Activated naive CD4-positive, alpha-beta T cell (primary cell): ENCODE measurements around the gene SLC9A8.
"Not testable (repeated sequence)": the region's sequence is repeated elsewhere in the genome, so short reads cannot be mapped to it uniquely, and the experiment has no call there.

ENCODE experiments used
- DNase-seq, 4 experiments: peaks; one replicate each; lab custom pipeline; 2025; lab: John Stamatoyannopoulos, UW

Gene SLC9A8

GRCh38 chr20:49893242-49894072, 80.8 kb downstream of the SLC9A8 start:
- DNase-seq, result no peak

- no peak for DNase-seq
Measured at GRCh38 chr20:49894073-49894470, 81.4 kb downstream of the SLC9A8 start.

DNA sequence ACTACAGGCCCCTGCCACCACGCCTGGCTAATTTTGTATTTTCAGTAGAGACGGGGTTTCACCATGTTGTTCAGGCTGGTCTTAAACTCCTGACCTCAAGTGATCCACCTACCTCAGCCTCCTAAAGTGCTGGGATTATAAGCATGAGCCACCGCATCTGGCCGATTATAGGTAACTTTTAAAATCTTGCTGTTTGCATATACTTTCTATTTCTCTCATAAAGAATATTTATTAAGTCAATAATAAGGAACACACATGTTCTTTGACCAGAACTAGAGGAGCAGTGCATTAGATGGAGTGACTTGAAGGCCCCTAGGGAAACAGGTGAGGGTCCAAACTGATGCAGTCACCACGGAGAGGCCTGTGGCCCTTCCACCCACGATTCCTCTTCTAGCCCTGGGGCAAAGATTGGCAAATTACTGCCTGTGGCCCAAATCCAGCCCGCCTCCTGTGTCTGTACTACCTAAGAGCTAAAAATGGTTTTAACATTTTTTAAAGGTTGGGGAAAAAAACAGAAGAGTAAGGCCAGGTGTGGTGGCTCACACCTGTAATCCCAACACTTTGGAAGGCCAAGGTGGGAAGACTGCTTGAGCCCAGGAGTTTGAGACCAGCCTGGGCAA, 83.0 kb downstream of the SLC9A8 start:
- not testable (repeated sequence) for DNase-seq

DNA sequence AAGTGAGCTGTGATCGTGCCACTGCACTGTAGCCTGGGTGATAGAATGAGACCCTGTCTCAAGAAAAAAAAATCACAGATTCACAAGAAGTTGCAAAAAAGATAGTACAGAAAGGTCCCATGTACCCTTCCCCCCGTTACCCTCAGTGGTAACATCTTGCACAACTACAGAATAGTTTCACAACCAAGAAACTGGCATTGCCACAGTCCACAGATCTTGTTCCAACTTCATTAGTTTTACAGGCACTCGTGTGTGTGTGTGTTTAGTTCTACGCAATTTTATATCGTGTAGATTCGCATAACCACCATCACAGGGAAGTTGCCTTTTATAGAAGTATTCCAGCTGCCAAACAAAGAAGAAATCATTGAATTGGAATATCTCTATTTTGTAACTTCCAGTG, 83.6 kb downstream of the SLC9A8 start:
- no peak for DNase-seq

DNA sequence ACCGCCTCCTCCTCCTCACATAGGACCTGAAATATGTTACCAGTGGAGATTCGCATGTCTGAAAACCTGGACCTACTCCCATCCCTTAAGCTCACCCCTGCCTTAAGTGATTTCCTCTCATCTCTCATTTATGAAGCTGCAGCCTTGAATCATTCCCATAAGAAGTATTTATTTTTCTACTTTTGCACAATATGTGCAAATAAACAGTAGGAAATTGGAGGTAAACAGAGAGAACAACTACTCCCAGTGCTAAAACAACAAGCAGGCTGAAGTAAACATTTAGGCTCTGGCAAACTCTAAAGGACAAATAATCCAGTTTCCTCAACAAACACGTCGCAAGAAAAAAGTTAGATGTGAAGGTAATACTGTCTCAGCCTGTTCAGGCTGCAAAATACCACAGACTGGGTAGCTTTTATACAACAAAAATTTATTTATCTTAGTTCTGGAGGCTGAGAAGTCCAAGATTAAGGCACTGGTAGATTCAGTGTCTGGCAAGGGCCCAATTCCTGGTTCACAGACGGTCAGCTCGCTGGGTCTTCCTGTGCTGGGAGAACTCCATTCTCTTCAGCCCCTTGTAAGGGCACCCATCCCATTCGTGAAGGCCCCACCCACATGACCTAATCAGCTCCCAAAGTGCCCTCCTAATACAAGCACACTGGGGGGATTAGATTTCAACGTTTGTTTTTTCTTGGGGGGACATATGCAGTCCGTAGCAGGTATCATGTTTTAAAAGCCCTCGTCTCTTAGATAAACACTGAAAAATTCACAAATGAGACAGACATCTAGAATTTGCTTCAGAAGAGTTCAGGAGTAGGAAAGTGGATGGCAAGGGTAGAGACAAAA, 87.1 kb downstream of the SLC9A8 start:
- no peak for DNase-seq

- DNase-seq, result no peak
Measured at GRCh38 chr20:49901588-49901987, 89.0 kb downstream of the SLC9A8 start.

DNA sequence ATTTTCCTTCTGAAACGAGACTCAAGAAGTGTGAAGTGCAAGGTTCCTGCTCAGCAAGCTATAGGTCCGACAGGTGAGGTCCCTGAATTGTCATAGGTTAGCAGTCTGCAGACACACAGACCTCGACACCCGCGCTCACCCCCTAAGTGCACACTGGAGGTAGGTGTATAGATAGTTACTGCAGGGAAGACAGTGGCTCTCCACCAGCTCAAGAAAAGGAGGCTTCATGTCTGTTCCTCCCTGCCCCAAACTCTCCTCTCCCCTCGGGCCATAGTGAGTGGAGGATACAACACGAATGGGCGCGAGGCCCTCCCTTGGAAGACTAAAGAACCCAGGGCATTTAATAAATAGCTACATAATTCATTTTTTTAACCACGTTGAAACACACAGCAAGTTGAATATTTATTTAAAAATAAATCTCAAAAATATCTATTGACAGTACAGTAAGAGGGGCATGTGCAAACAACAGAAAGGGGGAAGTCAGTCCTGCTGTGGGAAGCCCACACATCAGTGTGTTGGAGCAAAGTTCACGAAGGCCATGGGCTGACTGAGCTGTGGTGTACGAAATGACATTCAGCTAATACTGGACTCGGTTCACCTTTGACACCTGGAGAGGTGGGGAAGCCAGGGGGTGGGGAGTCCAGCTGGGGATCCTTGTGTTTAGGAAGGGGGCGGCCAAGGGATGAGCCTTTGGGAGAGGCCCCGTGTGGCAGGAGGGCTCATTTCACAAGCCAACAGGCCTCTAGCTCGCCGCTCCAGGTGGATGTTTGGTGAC, 92.0 kb downstream of the SLC9A8 start:
- DNase-seq, result no peak

GRCh38 chr20:49905415-49906091, 92.9 kb downstream of the SLC9A8 start:
- DNase-seq, result no peak

- no peak for DNase-seq
Measured at GRCh38 chr20:49906101-49906604, 93.5 kb downstream of the SLC9A8 start.

GRCh38 chr20:49906615-49907154, 94.1 kb downstream of the SLC9A8 start:
- DNase-seq, result no peak

DNA sequence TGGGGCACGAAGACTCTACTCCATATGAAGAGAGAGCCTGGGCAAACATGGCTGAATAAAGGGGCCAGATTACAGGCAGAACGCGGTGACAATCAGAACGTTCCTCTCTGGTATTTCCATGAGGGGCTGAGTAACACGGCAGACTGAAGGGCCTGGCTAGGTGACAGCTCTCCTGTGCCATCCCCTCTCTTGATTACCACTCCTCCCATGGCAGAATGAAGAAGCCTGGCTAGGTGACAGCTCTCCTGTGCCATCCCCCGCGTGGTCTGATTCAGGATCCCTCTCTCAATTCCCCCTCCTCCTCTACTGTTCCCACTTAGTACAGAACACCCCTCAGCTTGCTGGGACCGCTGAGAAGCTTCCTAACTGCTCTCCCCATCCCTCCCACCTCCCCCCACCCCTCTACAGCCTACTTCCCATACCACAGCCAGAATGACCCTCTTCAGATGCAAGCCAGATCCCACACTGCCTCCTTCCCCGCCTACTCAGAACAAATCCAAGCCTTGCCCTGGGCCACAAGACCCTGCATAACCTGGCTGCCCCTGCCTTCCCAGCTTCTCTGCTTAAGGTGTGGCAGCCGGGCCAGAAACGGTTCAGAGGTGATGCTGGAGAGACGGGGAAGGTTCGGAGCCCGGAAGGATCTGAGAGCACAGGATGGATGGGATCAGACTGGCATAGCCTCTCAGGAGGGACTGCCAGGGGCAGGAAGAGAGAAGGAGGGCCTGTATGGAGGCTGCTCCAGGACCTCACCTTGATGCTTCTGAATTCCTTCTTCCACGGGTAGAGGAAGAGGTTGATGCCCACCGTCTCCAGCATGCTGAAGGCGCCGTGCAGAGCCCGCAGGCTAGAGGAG, 95.0 kb downstream of the SLC9A8 start:
- DNase-seq, result no peak

DNA sequence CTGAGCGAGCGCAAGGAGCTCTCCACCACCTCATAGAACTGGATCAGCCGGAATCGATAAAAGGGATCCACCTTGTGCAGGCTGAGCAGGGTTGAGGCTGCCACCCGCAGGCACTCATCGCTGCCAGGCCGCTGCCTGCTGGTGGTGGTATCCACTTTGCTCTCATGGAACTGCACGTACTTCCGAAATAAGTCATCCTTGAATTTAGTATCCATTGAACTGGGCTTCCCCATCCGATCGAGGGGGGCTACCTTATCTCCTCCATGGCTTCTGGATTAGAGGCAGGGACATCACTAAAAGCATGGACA, 95.6 kb downstream of the SLC9A8 start:
- DNase-seq, result no peak

GRCh38 chr20:49909499-49910339, 97.1 kb downstream of the SLC9A8 start:
- DNase-seq, result no peak

DNA sequence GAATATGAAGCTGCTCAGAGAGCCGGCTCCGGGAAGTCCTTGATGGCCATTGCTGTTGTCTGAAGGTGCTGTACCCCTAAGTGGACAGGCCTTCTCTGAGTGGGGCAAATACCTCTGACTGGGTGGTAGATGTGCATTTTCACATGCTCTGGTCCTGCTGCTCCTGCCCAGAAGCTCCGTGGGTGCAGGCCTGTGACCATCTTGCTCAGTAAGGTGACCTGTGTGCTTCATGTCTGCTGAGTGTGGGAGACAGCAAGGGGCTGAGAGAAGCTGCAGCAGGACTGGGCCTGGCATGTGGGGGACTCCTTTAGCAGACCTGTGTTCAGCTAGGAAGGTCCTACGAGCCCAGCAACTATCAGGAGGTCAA, 97.7 kb downstream of the SLC9A8 start:
- DNase-seq, result no peak

GRCh38 chr20:49913399-49914047, 100.9 kb downstream of the SLC9A8 start:
- no peak for DNase-seq

DNA sequence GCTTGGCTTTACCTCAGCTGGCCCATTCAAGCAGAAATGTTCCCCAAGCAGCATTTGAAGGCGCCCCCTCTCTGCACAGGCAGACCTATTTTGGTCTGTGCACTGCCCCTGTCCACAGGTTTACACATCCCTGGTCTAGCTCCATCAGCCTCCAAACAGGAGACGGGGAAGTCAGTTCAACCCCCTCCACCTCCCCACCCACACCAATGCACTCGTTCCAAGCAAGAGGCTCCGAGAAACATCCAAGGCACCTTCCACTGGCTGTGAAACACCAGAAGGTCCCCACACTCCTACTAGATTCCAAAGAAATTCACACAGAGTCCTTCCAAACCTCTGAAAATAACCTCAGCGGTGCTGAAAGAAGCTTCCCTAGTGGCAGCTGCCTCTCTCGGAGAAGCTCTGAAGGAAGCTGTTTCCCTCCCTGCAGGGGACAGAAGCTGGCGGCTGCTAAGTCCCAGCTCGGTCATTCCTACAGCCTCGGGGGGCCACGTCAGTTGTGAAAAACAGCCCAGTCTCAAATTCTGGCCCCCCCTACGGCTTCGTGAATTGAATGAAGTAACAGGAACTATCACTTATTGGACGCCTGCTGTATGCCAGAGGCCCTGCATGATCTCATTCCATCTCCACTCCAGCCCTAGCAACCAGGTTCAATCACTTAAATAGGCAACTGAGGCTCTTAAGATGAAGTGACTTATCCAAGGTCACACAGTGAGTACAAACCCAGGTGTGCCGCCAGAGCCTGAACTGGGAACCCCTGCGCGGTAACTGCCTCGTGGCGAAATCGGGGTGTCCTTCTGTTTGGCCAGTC, 101.9 kb downstream of the SLC9A8 start:
- no peak for DNase-seq

DNA sequence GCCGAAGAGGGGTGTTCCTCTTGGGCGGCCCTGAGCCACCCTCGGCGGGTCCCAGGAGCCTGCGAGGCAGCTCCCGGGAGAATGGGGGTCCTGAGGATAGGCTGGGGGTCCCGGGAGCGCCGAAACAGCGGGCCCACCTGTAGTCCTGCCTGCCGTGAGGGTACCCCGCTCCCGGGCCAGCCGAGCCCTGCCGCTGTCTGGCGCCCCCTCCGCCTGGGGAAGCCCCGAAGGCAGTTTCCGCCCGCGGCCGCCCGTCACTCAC, 102.4 kb downstream of the SLC9A8 start:
- no peak for DNase-seq
